GM21367 (cell line): ENCODE results near the gene AVPR2.

Source experiments
- ATAC-seq: cut with Tn5 transposase; IDR thresholded peaks from one replicate; pipeline ENCODE4 v1.9.1; 2021; ENCODE audit not compliant: unreplicated experiment

The AVPR2 gene

DNA sequence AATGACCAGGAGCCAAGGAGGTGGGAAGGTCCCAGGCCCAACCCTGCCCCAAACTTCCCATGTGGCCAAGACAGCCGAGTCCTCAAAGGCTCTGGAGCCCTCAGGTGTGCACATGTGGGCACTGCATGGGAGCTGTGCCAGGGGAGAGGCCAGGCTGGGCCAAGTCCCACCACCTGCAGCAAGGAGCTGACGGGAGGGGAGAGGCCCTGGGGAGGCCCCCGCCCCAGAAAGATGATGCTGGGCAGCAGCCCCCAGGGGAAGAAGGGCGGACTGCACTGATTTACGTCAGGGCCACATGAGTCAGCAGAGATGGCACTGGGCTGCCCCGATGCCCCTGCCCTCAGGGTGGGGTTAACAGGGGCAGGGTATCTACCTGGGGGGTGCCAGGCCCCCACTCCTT lies 19.9 kb upstream of the AVPR2 start:
- ATAC-seq: no peak

DNA sequence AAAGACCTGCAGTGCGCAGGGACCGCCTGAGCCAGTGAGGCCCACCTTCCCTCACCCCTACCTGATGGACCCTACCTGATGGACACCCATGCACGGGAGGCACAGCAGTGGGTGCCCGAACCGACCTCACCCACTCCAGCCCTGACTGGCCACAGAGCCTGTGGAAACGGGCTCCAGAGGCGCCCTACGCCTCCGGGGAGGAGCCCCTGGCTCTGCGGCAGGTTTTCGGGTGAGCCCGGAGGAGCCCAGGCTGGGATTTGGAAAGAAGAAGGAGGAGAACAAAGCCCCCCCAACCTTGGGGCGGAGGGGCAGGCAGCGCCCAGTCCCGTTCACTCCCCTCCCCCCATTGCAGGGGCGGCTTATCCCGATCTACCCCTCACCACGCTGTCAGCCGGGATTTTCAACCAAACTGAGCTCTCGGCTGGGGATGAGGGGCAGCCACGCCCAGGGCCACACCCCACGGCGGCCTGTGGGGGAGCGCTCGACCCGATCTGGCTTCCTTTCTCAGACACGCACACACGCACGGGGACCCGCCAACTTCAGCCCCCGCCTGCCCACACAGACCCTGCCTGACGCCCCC lies 19.2 kb upstream of the AVPR2 start:
- ATAC-seq: no peak

DNA sequence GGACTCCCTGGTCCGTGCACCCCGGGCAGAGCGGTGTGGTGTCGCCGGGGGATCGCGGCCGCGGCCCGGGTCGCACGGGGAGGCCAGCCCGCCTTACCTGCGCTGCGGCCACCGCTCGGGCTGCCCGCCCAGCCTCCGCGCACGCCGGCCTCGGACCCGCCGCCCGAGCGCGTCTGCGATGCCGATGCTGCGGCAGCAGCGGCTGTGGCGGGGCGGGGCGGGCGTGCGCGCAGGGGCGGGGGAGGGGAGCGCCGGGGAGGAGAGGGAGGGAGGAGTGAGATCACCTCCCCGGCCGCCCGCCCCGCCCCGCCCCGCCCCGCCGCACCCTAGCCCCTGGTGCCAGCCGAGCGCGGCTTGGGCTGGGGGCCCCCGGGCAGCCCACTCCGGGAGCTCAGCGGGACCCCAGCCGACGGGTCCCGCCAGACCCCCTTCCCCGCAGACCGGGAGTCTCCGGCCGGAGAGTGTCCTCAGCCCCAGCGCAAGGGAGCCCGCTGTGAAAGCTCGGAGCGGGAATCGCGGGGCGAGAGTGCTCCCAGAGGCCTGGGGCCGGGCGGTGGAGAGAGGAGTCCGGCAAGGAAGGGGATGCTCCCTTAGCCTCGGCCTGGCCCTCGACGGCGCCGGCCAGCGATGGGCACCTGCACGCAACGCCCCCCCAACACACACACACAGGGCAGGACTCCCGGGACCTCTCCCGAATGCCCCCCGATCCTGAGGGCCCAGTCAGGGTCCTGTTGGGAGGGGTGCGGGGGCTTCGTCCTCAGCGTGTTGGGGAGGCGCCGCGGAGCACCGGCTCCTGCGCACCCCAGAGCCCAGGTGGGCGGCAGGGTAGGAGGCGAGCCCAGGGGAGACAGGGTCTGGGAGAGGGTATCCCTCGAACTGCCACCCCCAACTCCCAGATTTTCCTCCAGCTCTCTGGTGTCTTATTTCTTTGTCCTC lies 18.2 kb upstream of the AVPR2 start, which contains the start of gene L1CAM:
TSS of gene L1CAM (minus strand) at position 206 of the 936 bp plus-strand sequence. CDS start 10,337 bp downstream, outside the sequence.
- no peak for ATAC-seq

DNA sequence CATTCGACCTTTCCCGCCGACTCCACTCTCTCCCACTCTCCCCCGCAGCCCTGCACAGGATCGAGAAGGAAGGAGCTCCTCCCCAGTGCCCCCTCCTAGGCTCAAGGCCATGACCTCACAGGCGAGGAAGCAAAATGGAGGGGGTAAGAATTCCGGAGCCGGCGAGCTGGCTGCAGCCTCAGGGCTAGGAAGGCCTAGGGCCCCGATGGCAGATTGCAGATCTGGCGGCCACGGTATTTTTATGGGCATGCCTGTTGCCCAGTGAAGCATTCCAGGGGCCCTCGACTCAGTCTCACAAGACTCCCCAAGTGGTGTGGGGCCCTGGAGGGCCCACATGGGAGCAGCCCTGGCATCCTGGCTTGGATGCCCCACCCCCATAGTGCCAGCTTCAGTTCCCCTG lies 17.6 kb upstream of the AVPR2 start:
- no peak for ATAC-seq

DNA sequence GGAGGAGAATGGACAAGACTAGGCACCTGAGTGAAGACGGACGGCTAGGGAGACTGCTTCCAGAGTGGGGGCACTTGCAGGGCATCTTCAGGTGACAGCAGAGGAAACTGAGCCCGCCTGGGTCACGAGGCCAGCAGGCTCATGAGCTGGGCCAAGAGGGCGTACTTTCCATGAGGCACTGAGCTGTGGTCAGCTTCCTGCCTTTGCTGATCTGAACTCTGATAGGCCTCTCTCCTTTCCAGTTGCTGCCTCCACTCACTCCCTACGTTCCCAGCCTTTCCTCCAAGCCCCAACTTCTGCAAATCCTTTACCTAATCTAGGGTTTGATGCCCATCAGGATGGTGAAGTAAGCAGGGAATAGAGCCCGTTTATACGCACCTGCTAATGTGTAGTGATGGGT lies 17.1 kb upstream of the AVPR2 start:
- ATAC-seq: no peak

DNA sequence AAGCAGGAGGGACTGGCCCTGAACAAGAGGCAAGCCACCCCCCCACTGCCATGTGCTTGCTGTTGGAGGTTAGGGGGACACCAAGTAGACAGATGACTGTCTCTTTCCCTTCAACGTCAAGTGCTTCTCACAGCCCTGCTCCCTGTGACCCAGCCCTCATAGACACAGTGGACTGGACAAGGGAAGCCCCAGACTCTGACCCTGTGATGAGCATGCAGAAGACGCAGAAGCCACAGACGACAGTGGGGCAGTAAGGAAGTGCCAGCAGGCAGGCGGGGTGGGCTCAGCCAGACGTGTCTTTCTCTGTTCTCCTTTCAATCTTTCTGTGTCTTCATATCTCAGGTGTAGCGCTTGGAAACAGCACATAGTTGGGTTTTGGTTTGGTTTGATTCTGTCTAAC lies 16.1 kb upstream of the AVPR2 start:
- ATAC-seq: no peak

DNA sequence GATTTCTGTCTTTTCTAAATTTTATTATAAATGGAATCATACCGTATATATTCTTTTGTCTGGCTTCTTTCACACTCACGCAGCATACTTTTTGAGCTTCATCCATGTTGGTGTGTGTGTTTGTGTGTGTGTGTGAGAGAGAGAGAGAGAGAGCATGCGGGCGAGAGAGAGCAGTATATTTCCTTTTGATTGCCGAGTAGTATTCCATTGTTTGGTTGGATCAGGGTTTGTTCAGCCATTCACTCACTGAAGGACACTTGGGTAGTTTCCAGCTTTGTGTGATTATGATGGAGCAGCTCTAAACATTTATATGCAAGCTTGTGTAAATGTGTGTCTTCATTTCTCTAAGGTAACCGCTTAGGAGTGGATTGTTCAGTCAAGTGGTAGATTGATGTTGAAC lies 15.3 kb upstream of the AVPR2 start:
- ATAC-seq: no peak

DNA sequence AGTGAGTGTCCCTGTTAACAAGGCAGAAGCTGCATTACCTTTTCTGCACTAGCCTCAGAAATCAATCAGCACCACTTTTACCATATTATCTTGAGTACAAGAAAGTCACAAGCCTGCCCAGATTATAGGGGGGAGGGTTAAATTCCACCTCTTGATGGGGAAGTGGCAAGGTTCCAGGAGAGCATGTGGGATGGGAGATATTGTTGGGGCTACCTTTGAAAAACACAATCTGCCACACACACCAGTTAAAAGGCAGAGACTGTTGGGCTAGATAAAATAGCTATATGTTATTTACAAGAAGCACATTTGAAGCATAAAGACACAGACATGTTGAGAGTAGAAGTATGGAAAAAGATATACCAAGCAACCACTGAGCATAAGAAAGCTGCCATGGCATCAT lies 6.6 kb upstream of the AVPR2 start:
- ATAC-seq: no peak

DNA sequence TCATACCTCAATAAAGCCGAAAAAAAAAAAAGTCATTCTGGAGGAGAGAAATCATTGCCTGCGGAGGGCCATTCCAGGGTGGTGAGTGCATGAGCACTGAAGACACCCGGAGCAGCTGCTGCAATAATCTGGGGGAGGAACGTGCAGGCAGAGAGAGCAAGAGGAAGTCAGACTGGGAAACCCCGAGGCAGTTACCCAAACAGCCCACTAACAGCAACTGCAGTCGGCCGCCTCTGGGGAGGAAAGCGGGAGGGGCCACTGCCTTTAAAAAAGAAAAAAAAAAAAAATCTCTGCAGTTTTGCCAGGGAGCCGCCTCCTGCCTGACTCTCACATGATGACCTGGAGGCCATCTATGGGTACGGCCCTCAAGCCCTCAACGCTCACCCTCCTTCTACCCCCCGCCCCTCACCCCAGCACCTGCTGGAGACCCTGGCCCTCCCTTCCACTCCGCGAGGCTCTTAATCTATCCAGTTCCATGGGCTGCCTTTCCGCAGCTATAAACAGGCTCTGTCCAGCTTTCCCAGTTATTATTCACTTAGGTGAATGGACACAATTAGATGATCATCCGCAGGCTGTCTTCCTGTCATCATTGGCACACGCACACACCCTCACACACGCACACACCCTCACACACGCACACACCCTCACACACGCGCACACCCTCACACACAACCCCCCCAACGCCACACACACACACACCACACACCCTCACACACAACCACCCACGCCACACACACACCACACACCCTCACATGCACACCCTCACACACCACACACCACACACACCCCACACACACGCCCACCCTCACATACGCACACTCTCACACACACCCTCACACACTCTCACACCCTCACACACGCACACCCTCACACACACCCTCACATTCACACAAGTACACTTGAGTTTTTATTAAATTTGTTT lies 3.4 kb upstream of the AVPR2 start:
- peak; percentile 74 for ATAC-seq

DNA sequence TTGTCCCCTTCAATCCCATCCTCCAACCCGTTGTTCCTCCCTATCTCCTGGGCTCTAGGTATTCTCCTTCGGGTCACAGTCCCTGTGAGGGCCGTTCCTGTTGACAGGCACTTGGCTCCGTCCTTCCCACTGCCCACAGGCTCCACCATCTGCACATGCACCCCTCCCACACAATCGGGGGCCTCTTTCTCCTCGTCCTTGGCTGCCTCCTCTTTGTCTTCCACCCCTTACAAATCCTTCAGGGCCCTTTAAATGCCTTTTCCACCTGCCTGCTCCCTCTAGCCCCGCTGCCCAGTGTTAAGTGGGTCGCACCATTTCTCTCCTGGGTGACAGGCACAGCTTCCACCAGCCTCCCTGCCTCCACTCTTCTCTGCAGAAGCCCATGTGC lies 2.7 kb upstream of the AVPR2 start:
- ATAC-seq: no peak

DNA sequence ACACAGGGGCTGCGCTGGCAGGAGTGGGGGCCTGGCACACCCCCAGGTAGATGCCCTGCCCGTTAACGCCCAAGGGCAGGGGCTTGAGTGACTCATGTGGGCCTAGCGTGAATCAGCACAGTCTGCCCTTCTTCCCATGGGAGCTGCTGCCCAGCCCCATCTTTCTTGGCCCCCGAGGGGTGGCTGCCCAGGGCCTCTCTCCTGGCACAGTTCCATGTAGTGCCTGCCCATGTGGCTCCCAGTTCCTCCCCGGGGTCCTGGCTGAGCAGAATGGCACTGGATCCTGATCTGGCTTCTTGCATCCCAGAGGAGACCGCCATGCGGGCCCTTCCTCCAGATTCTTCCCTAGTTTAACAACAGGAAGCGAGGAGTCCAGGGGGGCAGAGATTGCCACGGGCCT lies 2.1 kb upstream of the AVPR2 start:
- ATAC-seq: no peak

DNA sequence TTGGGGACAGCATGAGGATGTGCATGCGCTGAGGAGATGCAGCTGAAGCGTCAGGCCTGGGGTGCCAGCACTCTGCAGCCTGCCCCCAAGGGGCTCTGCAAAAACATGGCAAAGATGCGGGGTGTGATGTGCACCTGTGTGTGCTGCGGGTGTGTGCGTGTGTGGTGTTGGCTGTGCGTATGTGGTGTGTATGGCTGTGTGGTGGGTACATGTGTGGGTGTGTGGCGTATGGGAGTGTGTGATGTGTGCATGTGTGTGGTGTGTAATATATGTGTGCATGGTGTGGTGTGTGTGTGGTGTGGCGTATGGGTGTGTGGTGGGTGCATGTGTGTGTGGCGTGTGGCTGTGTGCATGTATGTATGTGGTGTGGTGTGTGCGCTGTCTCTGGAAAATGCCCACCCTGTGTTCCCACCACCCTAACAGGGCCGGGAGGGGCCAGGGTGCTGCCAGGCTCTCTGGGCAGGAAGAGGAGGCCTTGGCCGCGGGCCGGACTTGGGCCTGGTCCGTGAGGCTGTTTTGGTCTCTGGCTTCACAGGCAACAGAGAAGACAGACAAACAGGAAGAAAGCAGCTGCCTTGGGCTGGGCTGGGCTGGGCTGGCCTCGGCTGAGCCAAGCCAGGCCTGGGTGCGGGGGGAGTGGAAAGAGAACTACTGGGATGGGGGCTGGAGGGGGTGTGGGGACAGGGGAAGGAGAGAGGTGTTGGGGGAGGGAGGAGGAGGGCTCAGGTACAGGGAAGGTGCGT lies 1.1 kb upstream of the AVPR2 start:
- ATAC-seq: no peak

DNA sequence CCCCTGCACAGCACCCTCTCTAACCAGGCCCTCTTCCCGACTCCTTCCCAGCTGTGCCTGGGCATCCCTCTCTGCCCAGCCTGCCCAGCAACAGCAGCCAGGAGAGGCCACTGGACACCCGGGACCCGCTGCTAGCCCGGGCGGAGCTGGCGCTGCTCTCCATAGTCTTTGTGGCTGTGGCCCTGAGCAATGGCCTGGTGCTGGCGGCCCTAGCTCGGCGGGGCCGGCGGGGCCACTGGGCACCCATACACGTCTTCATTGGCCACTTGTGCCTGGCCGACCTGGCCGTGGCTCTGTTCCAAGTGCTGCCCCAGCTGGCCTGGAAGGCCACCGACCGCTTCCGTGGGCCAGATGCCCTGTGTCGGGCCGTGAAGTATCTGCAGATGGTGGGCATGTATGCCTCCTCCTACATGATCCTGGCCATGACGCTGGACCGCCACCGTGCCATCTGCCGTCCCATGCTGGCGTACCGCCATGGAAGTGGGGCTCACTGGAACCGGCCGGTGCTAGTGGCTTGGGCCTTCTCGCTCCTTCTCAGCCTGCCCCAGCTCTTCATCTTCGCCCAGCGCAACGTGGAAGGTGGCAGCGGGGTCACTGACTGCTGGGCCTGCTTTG lies 1.1 kb downstream of the AVPR2 start:
- no peak for ATAC-seq

DNA sequence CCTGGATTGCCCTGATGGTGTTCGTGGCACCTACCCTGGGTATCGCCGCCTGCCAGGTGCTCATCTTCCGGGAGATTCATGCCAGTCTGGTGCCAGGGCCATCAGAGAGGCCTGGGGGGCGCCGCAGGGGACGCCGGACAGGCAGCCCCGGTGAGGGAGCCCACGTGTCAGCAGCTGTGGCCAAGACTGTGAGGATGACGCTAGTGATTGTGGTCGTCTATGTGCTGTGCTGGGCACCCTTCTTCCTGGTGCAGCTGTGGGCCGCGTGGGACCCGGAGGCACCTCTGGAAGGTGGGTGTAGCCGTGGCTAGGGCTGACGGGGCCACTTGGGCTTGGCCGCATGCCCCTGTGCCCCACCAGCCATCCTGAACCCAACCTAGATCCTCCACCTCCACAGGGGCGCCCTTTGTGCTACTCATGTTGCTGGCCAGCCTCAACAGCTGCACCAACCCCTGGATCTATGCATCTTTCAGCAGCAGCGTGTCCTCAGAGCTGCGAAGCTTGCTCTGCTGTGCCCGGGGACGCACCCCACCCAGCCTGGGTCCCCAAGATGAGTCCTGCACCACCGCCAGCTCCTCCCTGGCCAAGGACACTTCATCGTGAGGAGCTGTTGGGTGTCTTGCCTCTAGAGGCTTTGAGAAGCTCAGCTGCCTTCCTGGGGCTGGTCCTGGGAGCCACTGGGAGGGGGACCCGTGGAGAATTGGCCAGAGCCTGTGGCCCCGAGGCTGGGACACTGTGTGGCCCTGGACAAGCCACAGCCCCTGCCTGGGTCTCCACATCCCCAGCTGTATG lies 1.8 kb downstream of the AVPR2 start:
- ATAC-seq: no peak

DNA sequence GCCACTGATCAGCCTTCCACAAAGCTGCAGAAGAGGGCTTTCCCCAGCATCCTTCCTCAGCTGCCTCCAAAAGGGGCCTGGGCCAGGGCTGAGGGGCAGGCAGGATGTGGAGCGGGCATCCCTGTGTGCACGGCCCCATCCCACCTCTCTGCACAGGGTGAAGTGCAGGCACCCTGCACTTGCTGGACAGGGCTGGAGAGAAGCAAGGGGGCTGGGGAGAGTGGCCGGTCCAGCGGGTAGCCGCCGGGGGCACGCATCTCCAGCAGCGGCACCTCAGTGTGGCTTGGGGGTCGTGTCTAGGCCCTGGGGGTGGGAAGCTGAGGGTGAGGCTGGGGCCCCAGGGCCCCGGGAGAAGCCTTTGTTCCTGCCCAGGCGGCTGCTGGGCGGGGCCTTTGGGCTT lies 3.0 kb downstream of the AVPR2 start:
- no peak for ATAC-seq

DNA sequence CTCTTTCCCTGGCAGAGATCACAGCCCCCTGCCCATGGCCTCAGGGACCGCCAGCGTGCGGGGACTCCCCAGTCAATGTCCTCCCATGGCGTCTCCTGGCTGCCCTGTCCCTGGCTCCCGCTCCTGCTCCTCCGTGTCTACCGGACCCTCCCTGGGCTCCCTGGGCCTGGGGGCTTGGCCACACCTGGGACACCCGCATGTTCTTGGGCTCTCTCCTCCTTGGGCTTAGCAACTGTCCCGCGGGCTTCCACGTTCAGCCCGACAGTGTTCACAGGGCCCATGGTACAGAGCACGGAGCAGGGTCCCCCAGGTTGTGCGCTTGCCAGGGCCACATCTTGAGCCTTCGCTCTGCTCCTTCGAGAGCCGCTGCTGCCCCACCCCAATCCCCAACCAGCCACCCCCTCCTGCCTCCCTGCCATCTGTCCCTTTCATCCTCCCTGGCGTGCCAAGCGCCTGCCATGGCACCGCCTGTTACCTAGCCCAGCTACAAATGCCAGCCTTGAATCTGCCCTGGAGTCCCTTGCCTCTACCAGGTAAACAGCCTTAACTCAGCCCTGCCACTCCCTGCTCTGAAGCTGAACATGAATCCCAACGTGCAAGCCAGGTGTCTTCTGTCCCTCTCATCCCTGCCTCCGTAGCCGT lies 3.9 kb downstream of the AVPR2 start:
- ATAC-seq: no peak

DNA sequence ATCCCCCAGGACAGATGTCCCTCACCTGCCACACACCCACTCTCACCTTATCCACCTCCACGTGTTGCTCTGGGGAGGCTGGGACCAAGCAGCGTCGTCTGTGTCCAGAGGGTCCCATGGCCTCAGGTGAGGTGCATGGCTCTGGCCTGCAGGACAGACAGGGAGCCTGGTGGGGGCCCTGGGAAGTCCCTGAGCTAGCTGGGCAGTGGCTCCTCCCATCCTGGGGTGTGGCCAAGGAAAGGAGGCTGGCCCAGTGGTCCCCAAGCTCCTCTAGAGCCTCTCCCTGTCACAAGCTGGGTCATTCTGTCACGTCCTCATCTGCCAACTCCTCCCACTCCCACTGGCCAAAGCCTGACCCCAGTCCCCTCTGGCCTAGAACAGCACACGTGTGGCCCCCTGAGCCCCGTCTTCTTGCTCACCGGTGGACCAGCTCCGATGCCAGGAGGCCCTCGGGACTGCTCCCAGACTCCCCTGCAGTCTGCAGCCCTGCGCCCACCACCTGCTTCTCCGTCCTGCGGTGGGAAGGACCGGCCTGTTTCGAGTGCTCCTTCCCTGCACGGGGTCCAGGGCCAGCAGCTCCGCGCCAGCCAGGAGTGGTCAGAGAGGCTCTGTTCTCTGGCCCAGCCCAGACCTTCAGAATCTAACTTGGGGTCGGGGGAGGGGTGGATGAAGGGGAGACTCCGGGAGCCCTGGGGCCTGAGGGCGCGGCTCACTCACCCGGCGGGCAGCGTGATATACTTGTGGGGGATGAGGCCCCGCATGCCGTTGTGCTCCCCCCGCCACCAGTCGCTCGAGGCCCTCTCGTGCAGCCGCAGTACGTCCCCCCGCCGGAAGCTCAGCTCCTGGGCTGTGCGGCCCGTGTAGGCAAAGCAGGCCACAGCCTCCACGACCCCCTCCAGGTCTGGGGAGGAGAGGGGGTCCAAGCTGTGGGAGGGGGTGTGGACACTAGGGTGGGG lies 4.8 kb downstream of the AVPR2 start:
- ATAC-seq: no peak

DNA sequence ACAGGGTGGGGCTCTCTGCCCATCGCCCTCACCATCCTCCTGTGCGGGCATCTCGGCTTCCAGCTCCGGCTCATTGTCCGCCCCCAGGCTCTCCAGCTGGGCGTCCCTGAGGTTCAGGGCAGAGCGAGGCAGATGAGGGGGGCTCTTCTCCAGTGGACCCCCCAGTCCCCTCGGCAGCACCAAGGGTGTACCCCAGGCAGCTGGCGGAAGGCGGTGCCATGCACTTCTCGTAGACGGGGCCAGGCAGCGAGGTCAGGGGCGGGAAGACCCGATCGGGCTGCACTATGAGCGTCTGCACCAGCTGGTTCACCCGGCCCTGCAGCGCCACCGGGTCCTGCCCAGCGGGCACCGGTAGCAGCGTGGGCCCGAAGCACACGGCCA lies 5.5 kb downstream of the AVPR2 start:
- no peak for ATAC-seq
